Cardiac muscle cell (in vitro differentiated cells and primary cell): ENCODE results near the gene TRIM66. TPM values are rescaled to one million over a fixed set of nuclear protein-coding genes. Genes with fewer than 3 reads are reported as not detected.
"Not testable (repeated sequence)": the region's sequence is repeated elsewhere in the genome, so short reads cannot be mapped to it uniquely, and the experiment has no call there.

Source experiments
- DNase-seq, 2 donors: peaks; one replicate each; pipeline versions ENCODE4 v3.0.0 to v3.0.0-alpha.2; 2010 to 2017; ENCODE audit warnings: low read depth in 1 of 2, low spot score in 1 of 2
- H3K27ac ChIP-seq: fragments of 200-600 bp; sonication (generic); 2 replicates; pipeline ENCODE4 v1.5.1; 2016
- H3K27me3 ChIP-seq: fragments of 200-600 bp; sonication (generic); 2 replicates; pipeline ENCODE4 v1.6.0; 2016; ENCODE audit warnings: control low read depth
- H3K36me3 ChIP-seq: fragments of 200-600 bp; sonication (generic); 2 replicates; pipeline ENCODE4 v1.5.1; 2016; ENCODE audit warnings: control low read depth
- H3K4me1 ChIP-seq: fragments of 200-600 bp; sonication (generic); 2 replicates; pipeline ENCODE4 v1.8.1; 2017; ENCODE audit warnings: low read depth, mild to moderate bottlenecking, mixed run types
- H3K4me3 ChIP-seq: fragments of 200-600 bp; sonication (generic); 2 replicates; pipeline ENCODE4 v1.5.1; 2016; ENCODE audit warnings: mild to moderate bottlenecking
- H3K9me3 ChIP-seq: fragments of 200-600 bp; sonication (generic); 2 replicates; pipeline ENCODE4 v1.5.1; 2017; ENCODE audit warnings: low read depth, mild to moderate bottlenecking, control low read depth
- polyA plus RNA-seq: library from polyadenylated mRNA; unstranded; fragments of >200 nt; fragmentation: Nextera tagmentation; extraction: Ambion mirVana; gene quantifications from 2 replicates; pipeline ENCODE4 v1.2.1, GENCODE V29; 2016
- total RNA-seq: library from RNA; depleted of rRNA; stranded (reverse); fragments of >200 nt; gene quantifications from 2 replicates; pipeline ENCODE4 v1.2.3, GENCODE V29; 2016
- TF ChIP-seq, protein P1 (sequence below): IDR thresholded peaks from 2 replicates; pipeline ENCODE4 v1.5.1; 2012; ENCODE audit warnings: low read depth, mild to moderate bottlenecking, low read length

The TRIM66 gene
- total and polyA plus RNA-seq, 2 experiments from 2014 or later: 3.9 to 10.9 TPM

DNA sequence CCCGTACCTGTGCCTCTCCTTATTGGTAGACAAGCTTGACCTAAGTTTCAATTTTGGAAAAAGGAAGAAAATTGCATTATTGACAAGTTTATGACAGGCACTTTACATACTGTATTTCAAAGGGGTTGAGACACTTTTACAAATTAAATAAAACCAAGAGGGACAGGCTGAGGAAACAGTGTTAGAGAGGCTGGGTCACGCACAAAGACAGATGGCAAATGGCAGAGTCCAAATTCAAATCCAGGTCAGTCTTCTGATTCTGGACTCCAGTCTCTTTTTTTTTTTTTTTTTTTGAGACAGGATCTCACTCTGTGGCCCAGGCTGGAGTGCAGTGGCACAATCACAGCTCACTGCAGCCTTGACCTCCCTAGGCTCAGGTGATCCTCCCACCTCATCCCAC is 10.1 kb downstream of the TRIM66 start:
- TF ChIP-seq, protein P1, sequence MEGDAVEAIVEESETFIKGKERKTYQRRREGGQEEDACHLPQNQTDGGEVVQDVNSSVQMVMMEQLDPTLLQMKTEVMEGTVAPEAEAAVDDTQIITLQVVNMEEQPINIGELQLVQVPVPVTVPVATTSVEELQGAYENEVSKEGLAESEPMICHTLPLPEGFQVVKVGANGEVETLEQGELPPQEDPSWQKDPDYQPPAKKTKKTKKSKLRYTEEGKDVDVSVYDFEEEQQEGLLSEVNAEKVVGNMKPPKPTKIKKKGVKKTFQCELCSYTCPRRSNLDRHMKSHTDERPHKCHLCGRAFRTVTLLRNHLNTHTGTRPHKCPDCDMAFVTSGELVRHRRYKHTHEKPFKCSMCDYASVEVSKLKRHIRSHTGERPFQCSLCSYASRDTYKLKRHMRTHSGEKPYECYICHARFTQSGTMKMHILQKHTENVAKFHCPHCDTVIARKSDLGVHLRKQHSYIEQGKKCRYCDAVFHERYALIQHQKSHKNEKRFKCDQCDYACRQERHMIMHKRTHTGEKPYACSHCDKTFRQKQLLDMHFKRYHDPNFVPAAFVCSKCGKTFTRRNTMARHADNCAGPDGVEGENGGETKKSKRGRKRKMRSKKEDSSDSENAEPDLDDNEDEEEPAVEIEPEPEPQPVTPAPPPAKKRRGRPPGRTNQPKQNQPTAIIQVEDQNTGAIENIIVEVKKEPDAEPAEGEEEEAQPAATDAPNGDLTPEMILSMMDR: no peak
- H3K27me3 ChIP-seq: no peaks in the 10 kb centered on the region
- no peak overlapping the region for H3K4me3 ChIP-seq
- no peak for DNase-seq
- H3K9me3 ChIP-seq: no peaks in the 10 kb centered on the region
- H3K27ac ChIP-seq: no peak overlapping the region
- H3K36me3 ChIP-seq: peaks cover 8% of the 10 kb centered on the region
- H3K4me1 ChIP-seq: no peaks in the 10 kb centered on the region

DNA sequence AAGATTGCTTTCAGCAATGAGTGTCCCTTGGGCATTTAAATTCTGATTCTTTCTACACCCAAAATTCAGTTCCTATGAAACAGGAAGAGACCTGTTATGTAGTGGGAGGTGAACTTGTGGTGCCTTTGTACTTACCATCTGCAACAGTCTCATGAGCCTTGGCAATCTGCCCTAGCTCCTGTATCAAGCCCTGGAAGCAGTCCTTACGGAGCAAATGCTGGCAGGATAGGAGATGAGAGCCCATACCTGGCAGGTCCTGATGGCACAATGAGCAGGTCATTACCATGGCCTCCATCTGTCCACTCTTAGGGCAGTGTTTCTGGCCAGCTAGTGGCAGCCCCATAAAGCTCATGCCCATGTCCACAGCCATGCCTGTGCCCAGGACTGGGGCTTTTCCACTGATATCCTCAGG is 10.8 kb downstream of the TRIM66 start:
- Histone ChIP-seq H3K27me3 (no peaks in the 10 kb centered on the region), H3K27ac (no peak overlapping the region), H3K4me3 (no peak overlapping the region), H3K36me3 (peaks cover 8% of the 10 kb centered on the region), H3K9me3 (no peaks in the 10 kb centered on the region), H3K4me1 (no peaks in the 10 kb centered on the region)
- peak in 1 of 2 donors; percentile 85 for DNase-seq
- TF ChIP-seq, protein P1: no peak

DNA sequence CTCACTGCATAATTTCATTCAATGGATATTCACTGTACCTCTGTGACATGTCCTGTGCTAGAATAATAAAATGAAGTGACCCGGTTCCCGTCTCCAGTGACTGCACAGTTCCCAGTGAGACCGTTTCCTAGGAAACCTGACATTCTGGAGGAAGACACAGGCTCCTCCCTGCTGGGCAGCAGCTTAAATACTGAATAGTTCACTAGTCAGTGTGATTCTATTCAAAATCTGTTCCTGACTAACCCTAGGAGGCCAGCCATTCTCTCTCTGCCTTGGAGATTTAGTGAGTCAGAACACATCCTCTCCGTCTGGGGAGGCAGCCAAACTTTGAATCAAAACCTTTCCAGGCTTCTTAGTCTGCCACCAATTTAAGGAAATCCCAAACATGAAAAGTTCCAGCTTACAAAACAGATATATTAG is 11.3 kb downstream of the TRIM66 start:
- no peaks in the 10 kb centered on the region for H3K4me1 ChIP-seq
- peaks cover 8% of the 10 kb centered on the region for H3K36me3 ChIP-seq
- H3K27ac ChIP-seq: no peak overlapping the region
- peak in 1 of 2 donors; percentile 94 for DNase-seq
- H3K9me3 ChIP-seq: no peaks in the 10 kb centered on the region
- no peaks in the 10 kb centered on the region for H3K27me3 ChIP-seq
- TF ChIP-seq, protein P1: no peak
- H3K4me3 ChIP-seq: no peak overlapping the region

DNA sequence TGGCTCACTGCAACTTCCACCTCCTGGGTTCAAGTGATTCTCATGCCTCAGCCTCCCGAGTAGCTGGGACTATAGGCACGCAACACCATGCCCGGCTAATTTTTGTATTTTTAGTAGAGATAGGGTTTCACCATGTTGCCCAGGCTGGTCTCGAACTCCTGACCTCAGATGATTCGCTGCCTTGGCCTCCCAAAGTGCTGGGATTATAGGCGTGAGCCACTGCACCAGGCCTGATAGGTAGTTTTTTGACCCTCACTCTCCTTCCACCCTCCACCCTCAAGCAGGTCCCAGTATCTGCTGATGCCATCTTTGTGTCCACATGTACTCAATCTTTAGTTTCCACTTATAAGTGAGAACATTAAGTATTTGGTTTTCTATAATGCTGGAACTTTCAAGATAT is 12.4 kb downstream of the TRIM66 start:
- DNase-seq, H3K27ac ChIP-seq, H3K9me3 ChIP-seq: not testable (repeated sequence)

DNA sequence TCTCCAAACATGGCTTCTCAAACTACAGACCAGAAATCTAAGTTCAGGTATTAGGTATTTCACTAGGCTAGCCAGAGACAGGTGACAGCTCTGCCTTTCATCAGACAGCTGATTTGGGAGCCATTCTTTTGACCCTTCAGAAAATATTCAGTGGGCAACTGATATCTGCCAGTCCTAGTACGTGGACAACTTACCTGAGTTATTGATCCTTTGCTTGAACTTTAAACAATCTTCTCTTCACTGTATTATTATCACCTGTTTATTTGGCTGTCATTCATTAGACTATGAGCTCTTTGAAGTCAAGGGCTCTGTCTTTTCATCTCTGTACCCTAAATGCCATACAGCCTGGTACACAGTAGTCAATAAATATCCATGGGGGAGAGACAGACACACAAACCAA is 17.2 kb downstream of the TRIM66 start:
- DNase-seq: no peak

More for the DNA sequence above, 12.4 kb downstream of the TRIM66 start:
- H3K27me3 ChIP-seq, H3K36me3 ChIP-seq, H3K4me3 ChIP-seq, H3K4me1 ChIP-seq: not testable (repeated sequence)

GRCh38 chr11:8661001-8661795 is 21.3 kb downstream of the TRIM66 start:
- no peak overlapping the region for H3K27ac ChIP-seq
- H3K27me3 ChIP-seq: no peaks in the 10 kb centered on the region
- H3K4me1 ChIP-seq: no peaks in the 10 kb centered on the region
- no peaks in the 10 kb centered on the region for H3K9me3 ChIP-seq
- TF ChIP-seq, protein P1: no peak
- H3K36me3 ChIP-seq: no peaks in the 10 kb centered on the region
- DNase-seq: no peak
- no peak overlapping the region for H3K4me3 ChIP-seq

More for the DNA sequence above, 17.2 kb downstream of the TRIM66 start:
- Histone ChIP-seq H3K36me3 (peaks cover 3% of the 10 kb centered on the region), H3K27me3 (no peaks in the 10 kb centered on the region), H3K4me1 (no peaks in the 10 kb centered on the region), H3K4me3 (no peak overlapping the region), H3K27ac (no peak overlapping the region), H3K9me3 (no peaks in the 10 kb centered on the region)
- TF ChIP-seq, protein P1: no peak
